Calu3 (cell line): ENCODE results near the gene CLEC16A. TPM values are rescaled to one million over a fixed set of nuclear protein-coding genes. Genes with fewer than 3 reads are reported as not detected.

Source experiments
- BruUV-seq: library from RNA; stranded (reverse); fragments of 400-500 nt; replicated peaks from 2 replicates; lab custom pipeline; 2021; lab: Mats Ljungman, UMichigan
- CTCF ChIA-PET: fragments of 300-600 bp; sonication (Branson Sonifier 250); formaldehyde crosslinking; loops from one replicate; lab custom pipeline; 2022; ENCODE audit warnings: antibody characterized with exemption; lab: Charles Lee
- DNase-seq: peaks from one replicate; pipeline ENCODE4 v3.0.0; 2022
- H3K27ac Mint-ChIP-seq: one replicate; pipeline ENCODE4 v1.8.0; 2022; ENCODE audit warnings: mixed read lengths; ENCODE audit not compliant: unreplicated experiment
- H3K27me3 Mint-ChIP-seq: one replicate; pipeline ENCODE4 v1.8.0; 2022; ENCODE audit warnings: mixed read lengths; ENCODE audit not compliant: unreplicated experiment
- H3K36me3 Mint-ChIP-seq: one replicate; pipeline ENCODE4 v1.8.0; 2022; ENCODE audit warnings: mild to moderate bottlenecking, moderate library complexity, mixed read lengths; ENCODE audit not compliant: insufficient read depth, unreplicated experiment
- H3K4me1 Mint-ChIP-seq: one replicate; pipeline ENCODE4 v1.8.0; 2022; ENCODE audit warnings: mild to moderate bottlenecking, low read depth, mixed read lengths; ENCODE audit not compliant: unreplicated experiment
- H3K4me3 Mint-ChIP-seq: one replicate; pipeline ENCODE4 v1.8.0; 2022; ENCODE audit warnings: mild to moderate bottlenecking, low read depth, moderate library complexity, mixed read lengths; ENCODE audit not compliant: unreplicated experiment
- H3K9me3 Mint-ChIP-seq: one replicate; pipeline ENCODE4 v1.8.0; 2022; ENCODE audit warnings: low read depth, mixed read lengths; ENCODE audit not compliant: unreplicated experiment
- intact Hi-C: fragments of 100-400 bp; cut with micrococcal nuclease; formaldehyde crosslinking; loops from one replicate; pipeline ENCODE4 v1.10.0; 2022; ENCODE audit not compliant: unreplicated experiment
- total RNA-seq: library from RNA; stranded (reverse); gene quantifications from 2 replicates; pipeline ENCODE4 v1.2.3, GENCODE V29; 2022
- TF ChIP-seq, protein P1 (sequence below): fragments of 200-600 bp; IDR thresholded peaks from one replicate; pipeline ENCODE4 v1.8.0; 2022; ENCODE audit warnings: antibody characterized with exemption; ENCODE audit not compliant: unreplicated experiment

The CLEC16A gene
- total RNA-seq, 1 experiment from 2014 or later, result 33.0 TPM

DNA sequence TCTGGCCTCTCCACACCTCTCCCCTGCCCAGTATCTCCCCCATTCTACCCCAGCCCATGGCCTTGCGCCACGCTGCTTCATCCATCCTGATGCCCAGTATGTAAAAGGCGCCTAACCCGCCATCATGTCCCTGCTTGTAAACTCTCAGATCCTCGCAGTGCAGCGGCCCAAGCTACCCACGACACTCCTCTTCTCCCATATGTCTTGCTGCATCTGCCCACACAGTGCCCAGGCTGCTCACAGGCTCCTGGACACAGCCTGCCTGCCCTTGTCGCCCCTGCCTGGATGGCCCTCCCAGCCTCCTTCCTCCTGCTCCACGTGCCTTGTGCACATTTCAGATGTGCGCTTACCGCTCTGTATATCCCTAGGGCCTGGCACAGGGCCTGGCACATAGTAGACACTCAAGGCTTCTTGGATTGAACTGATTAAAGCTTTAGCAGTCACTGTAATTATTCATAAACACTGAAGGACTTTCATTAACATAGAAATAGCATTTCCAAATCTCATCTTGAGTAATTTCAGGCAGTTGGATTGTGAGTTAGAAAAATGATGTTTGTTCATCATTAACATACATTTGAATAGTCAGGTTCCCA is 129.1 kb downstream of the CLEC16A start:
- intact Hi-C loops, result no loop called here
- Mint-ChIP-seq H3K36me3 (peaks cover 3% of the 10 kb centered on the region), H3K4me3 (no peak overlapping the region), H3K27me3 (no peaks in the 10 kb centered on the region), H3K4me1 (peaks cover 10% of the 10 kb centered on the region), H3K27ac (no peak overlapping the region), H3K9me3 (no peaks in the 10 kb centered on the region)
- TF ChIP-seq, protein P1, sequence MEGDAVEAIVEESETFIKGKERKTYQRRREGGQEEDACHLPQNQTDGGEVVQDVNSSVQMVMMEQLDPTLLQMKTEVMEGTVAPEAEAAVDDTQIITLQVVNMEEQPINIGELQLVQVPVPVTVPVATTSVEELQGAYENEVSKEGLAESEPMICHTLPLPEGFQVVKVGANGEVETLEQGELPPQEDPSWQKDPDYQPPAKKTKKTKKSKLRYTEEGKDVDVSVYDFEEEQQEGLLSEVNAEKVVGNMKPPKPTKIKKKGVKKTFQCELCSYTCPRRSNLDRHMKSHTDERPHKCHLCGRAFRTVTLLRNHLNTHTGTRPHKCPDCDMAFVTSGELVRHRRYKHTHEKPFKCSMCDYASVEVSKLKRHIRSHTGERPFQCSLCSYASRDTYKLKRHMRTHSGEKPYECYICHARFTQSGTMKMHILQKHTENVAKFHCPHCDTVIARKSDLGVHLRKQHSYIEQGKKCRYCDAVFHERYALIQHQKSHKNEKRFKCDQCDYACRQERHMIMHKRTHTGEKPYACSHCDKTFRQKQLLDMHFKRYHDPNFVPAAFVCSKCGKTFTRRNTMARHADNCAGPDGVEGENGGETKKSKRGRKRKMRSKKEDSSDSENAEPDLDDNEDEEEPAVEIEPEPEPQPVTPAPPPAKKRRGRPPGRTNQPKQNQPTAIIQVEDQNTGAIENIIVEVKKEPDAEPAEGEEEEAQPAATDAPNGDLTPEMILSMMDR, result no peak
- BruUV-seq, result no TSS peak
- CTCF ChIA-PET, result interaction anchor here (0.7 kb wide), 1 partner anchor 10 kb away, joined by 3 read pairs; no protein-coding TSS in a partner anchor
- no peak for DNase-seq

DNA sequence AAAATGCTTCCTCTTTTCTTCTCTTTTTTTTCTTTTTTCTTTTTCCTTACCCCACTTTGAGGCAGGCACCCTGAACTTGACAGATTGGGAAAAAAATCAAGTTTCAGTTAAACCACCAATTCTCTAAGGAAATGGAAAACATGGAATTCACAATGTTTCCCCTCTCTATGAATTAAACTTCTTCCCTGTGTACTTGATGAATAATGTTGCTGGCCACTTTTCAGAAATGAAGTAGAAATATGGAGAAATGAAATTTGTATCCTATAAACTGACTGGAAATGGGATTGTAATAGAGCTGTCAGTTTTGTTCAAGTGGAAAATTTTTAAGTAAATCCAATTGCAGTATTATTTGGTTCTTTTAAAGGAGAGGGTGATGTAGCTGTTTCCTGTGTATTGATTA is 129.8 kb downstream of the CLEC16A start:
- Mint-ChIP-seq H3K27me3 (no peaks in the 10 kb centered on the region), H3K4me1 (peaks cover 16% of the 10 kb centered on the region), H3K27ac (no peak overlapping the region), H3K9me3 (no peaks in the 10 kb centered on the region), H3K36me3 (peaks cover 5% of the 10 kb centered on the region), H3K4me3 (no peak overlapping the region)
- DNase-seq, result no peak
- CTCF ChIA-PET, result interaction anchor here (0.7 to 0.9 kb wide), 3 partner anchors 8 to 280 kb away, joined by 3 read pairs; no protein-coding TSS in a partner anchor
- no TSS peak for BruUV-seq
- intact Hi-C loops, result no loop called here
- TF ChIP-seq, protein P1, result no peak

DNA sequence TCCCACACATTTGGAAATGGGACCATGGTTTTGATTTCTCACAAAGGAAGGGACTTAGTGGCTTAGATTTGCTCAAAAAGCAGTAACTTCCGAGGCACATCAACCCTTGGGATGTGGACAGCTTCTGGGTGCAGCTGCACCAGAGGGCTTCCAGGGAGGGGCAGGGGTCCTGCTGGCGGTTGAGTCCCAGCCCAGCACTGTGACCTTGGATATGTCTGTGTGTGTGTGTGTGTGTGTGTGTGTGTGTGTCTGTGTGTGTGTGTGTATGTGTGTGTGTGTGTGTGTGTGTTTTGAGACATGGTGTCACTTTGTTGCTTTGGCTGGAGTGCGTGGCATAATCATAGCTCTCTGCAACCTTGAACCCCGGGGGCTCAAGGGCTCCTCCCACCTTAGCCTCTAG is 130.8 kb downstream of the CLEC16A start:
- TF ChIP-seq, protein P1, result no peak
- Mint-ChIP-seq H3K9me3 (no peaks in the 10 kb centered on the region), H3K4me3 (no peak overlapping the region), H3K27me3 (no peaks in the 10 kb centered on the region), H3K27ac (no peak overlapping the region), H3K36me3 (peaks cover 11% of the 10 kb centered on the region), H3K4me1 (peaks cover 27% of the 10 kb centered on the region)
- intact Hi-C loops, result no loop called here
- no peak for DNase-seq
- CTCF ChIA-PET, result interaction anchor here (0.6 to 0.9 kb wide), 4 partner anchors 9 to 320 kb away, joined by 3 to 6 read pairs (median 4); no protein-coding TSS in a partner anchor
- BruUV-seq, result no TSS peak

DNA sequence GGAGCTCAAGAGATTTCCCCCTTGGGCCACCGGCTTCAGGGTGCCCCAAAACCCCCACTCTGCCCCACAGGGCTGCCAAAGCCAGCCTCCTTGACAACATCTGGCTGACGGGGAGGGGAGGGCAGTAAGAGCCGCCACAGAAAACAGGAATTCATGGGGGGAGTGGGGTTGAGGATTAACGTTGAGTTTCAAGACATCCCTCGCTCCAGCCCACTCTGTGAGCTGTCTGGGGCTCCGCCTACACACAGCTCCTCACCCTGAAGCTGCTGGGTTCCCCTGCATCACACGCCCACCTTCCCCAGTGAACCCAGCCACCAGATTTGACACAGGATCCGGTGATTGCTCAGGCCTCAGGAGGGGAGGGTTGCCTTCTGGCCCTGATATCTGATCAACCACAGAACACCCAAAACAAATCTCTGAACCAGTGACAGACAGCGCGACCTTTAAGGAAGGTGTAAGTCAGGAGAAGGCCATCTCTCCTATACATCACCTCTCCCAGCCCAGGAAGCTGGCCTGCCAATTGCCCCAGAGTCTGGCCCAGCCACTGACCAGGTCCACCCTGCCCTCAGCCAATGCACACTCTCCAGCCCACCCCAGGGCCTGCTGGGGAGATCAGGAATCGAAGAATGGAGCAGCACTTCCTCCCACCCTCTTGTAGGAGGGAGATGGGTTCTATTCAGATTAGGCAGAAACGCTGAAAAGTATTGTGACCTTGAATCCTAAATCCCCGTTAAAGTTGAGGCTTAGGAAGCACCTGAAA is 132.1 kb downstream of the CLEC16A start:
- CTCF ChIA-PET, result no interaction called here
- Mint-ChIP-seq H3K4me3 (no peak overlapping the region), H3K27ac (no peak overlapping the region), H3K4me1 (peaks cover 35% of the 10 kb centered on the region), H3K27me3 (no peaks in the 10 kb centered on the region), H3K36me3 (peaks cover 11% of the 10 kb centered on the region), H3K9me3 (no peaks in the 10 kb centered on the region)
- DNase-seq, result no peak
- no TSS peak for BruUV-seq
- intact Hi-C loops, result no loop called here
- TF ChIP-seq, protein P1, result no peak
